ENCODE measurements around the gene C10orf67.
"Not testable (repeated sequence)": the region's sequence is repeated elsewhere in the genome, so short reads cannot be mapped to it uniquely, and the experiment has no call there.

The C10orf67 gene

DNA sequence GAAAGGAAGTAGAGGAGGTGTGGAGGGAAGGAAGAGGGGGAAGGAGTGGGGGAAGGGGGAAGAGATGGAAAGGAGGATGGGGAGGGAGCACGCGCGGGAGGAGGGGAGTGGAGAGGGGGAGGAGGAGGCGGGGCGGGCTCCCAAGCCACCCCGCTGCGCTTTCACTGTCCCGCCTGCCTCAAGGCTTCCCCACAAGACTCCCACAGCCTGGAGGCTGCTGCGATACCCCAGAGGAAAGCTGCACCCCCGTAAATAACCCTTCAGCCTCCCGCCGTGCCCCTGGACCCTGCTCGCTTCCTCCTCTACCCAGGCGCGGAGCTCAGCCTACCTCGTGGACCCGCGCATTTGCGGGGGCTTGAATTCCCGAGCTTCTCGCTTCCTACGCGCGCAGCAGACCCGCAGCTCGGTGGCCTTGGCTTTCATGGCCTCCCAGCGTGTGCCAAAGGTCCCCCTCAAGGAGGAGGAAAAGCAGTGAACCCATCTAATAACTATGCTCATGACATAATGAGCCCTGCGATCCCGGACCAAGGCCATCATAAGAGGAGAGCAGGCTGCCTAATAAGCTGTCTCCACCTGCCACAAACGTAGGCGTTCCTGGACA, at the start of gene C10orf67:
Gene C10orf67, minus strand, starts transcription at position 557 of the 601 bp plus-strand sequence. Its CDS starts 23 bp downstream, at position 534.
- no peak for DNase-seq (ENCODE audit: low read depth)

DNA sequence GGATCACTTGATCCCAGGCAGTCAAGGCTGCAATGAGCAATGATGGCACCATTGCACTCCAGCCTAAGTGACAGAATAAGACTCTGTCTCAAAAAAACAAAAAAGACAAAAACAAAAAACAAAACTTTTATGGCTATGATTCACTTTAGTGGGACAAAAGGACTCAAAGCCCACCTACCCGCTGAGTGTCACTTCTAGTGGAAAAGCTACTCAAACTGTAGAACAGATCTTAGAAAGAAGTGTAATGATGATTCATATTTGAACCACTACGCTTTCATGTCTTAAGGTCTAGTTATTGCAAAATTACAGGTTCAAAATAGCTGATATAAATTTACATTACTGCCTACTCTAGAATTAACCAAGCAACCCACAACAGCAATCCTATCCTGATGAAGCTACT, 47.2 kb upstream of the C10orf67 start:
- DNase-seq (ENCODE audit: low read depth) = no peak

DNA sequence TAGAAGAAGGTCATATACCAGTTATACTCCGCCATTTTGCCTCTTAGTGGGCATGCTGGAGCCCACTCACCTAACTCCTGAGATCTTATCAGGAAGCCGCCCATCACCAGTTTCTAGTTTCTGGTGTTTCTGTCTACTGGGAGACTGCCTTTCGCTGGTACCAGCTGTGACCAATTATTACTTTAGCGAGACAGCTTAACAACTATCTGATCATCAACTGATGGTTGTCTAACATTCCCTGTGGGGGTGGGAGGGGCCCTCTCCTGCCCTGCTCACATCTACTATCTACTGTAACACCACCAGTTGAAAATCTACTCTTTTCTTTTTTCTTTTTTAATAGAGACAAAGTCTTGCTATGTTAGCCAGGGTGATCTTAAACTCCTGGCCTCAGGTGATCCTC, 46.2 kb upstream of the C10orf67 start:
- DNase-seq (ENCODE audit: low read depth) = no peak

DNA sequence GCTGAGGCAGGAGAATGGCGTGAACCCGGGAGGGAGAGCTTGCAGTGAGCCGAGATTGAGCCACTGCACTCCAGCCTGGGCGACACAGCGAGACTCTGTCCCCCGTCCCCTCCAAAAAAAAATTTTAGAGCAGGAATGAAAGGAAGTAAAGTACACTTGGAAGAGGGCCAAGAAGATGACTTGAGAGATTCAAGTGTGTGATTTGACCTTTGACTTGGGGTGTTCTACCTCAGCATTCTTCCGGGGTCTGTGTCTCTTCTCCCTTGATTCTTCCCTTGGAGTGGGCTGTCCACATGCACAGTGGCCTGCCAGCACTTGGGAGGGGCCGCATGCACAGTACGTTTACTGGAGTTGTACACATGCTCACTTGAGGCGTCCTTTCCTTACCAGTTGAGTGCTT, 45.8 kb upstream of the C10orf67 start:
- DNase-seq (ENCODE audit: low read depth) = not testable (repeated sequence)

DNA sequence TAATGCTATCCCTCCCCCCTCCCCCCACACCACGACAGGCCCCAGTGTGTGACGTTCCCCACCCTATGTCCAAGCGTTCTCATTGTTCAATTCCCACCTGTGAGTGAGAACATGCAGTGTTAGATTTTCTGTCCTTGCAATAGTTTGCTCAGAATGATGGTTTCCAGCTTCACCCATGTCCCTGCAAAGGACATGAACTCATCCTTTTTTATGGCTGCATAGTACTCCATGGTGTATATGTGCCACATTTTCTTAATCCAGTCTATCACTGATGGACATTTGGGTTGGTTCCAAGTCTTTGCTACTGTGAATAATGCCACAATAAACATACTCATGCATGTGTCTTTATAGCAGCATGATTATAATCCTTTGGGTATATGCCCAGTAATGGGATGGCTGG, 42.9 kb upstream of the C10orf67 start:
- not testable (repeated sequence) for DNase-seq (ENCODE audit: low read depth)

DNA sequence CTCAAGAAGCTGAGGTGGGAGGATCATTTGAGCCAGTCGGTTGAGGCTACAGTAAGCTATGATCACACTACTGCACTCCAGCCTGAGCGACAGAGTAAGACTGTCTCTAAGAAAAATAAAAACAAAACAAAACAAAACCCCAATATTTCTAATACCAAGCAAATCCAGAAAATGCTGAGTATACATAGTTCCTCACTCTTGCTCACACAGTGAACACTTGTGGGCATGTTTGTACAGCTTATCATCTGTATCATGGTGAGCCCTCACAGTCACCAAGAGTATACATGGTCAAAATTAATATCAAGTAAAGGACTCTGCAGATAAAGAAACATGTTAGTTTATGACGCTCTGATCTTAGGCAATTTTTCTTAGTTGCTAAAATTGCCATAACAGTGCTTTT, 41.5 kb upstream of the C10orf67 start:
- no peak for DNase-seq (ENCODE audit: low read depth)

DNA sequence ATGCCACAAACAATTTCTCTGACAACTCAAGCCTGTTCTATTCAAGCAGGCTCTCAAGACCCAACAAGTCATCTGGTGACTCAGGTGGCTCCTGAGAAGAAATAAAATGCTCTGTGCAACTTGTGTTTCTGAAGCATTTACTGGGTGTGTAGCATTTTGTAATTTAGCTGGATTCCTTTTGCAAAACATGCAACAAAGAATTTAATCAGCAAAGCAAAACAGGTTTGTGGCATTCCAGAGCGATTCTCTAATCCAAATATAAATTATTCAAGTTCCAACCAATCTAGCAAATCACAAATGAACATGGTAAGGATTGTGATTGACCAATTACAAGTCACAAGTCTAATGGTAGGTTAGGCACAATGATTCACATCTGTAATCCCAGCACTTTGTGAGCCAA, 39.8 kb upstream of the C10orf67 start:
- DNase-seq (ENCODE audit: low read depth) = no peak

DNA sequence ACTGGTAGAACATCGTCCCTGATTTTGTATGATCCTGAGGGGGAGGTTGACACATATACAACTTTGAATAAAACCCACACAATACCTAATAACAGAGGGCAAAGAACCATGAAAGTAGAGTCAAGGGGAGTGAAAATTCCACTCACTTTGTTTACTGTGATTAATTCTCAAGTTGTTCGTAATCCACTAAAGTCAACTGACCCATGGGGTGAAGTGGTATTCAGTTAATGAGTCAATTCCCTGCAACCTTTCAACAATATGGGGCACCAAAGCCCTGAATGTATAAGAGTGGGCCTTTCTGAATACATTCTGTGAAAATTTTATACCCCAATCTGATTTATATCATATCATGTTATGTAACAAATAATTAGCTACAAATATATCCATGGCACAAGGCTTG, 39.0 kb upstream of the C10orf67 start:
- DNase-seq (ENCODE audit: low read depth) = no peak

DNA sequence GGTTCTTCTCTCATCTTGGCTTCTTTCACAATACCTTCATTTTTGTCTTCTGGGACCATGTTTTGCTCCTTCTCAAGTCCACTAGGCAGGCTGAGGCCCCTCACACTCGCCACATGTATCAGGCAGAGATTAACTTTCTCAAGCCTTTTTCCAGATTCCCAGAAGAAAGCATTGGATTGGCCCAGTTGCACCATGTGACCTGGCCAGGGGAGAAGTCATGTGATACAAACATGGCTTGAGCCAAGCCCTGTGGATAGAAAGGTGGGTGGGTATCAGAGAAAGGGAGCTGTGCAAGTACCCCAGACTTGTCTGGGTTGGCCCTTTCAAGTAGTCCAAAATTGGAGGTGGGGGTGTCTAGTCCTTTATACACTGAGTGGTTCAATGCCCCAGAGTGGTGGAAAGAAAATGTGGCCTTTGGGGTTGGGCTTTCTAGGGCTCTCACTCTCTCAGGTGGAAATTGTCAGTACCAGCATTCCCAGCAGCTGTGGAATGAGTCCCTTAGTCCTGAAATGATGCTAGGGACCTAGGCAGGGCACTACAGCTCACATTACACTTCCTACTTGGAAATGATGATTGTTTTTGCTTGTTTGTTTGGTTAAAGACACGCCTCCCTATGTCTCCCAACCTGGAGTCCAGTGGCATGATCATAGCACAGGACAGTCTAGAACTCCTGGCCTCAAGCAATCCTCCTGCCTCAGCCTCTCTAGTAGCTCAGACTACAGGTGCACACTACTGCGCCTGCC, 36.9 kb upstream of the C10orf67 start:
- DNase-seq (ENCODE audit: low read depth) = no peak

DNA sequence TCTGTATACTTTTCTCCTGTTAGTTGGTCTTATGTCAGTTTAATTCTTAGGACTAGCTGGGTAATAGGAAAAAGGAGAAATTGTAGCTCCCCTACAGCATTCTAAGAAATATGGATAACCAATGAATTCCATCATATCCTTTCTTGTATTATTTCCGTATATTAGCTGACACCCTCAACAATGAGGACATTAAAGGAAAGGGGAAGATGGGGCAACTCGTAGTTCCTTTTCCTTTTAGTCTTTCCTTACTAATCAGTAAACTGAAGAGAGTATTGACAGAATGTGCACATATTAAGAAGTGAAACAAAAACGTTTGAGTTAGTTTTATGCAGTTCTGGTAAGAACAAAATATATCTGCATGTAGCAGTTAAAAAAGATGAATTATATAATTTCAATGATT, 35.1 kb upstream of the C10orf67 start:
- DNase-seq (ENCODE audit: low read depth) = no peak

DNA sequence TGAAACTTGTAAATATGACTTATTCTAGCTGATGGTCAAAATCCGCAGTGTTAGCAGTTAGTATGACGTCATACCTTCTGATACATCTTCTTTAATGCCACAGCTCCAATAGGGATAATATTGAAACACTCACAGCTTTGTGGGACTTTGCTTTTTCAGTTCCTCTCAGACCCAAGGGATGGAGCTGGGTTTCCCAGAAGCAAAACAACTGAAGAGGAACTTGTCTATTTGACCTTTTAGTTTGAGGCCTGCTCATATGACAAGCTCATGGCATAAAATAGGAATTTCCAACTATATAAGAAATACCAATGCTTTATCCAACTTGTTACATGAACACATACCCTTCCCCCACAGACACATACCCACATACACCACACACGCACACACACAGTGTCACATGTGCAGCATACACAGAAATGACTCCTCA, 31.6 kb upstream of the C10orf67 start:
- no peak for DNase-seq (ENCODE audit: low read depth)

DNA sequence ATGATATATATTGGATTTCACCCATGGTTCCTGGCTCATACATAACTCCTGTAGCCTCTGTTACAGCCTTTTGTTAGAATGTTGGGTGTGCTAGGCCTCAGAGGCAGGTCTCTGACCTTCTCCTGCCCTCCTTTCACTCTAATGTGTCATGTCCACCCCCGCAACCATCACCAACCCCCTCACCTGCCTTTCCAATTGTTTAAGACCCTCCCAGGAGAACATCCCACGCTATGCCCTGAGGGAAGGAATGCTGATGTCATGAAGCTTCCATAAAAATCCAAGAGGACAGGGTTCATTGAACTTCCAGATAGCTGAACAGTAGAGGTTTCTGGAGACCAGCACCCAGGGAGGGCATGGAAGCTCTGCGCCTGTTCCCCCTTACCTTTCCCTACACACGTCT, 30.8 kb upstream of the C10orf67 start:
- no peak for DNase-seq (ENCODE audit: low read depth)

DNA sequence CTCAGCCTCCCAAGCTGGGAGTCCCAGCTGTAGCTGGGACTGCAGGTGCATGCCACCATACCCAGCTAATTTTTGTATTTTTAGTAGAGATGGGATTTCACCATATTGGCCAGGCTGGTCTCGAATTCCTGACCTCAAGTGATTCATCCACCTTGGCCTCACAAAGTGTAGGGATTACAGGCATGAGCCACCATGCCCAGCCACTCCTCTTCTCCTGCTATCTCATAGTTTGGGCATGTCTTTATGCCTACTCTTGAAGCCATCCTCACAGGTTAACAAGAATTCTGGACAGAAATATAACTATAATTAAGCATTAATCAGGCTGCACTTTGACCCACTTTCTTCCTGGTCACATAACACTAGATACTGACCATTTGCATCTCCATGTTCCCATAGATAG, 28.6 kb upstream of the C10orf67 start:
- DNase-seq (ENCODE audit: low read depth) = no peak

DNA sequence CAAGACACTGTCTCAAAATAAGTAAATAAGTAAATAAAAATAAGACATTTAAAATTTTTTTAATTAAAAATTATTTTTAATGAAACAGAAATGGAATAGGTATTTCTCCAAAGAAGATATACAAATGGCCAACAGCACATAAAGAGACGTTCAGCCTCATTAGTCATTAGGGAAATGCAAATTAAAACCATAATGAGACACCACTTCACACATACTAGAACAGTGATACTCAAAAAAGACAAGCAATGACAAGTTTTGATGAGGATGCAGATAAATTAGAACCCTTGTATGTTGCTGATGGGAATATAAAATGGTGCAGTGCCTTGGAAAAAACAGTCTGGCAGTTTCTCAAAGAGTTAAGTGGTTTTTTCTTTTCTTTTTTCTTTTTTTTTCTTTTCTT, 26.5 kb upstream of the C10orf67 start:
- no peak for DNase-seq (ENCODE audit: low read depth)

DNA sequence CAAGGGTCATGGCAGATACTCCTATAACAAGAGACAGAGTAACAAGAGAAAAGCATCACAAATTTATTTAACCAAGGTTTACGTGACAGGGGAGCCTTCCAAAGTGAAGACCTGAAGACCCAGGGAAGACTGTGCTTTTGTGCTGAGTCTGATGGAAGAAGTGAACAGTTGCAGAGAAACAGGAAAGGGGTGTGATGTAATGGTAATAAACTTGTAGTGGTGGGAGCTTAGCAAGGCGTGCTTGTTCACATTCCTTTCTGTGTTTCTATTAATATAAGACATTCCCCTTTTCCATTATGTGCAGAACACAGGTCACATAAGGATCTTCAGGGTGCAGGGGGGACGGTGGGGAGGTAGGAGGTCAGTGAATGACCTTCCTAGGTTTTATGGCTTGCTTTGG, 25.5 kb upstream of the C10orf67 start:
- DNase-seq (ENCODE audit: low read depth) = no peak

DNA sequence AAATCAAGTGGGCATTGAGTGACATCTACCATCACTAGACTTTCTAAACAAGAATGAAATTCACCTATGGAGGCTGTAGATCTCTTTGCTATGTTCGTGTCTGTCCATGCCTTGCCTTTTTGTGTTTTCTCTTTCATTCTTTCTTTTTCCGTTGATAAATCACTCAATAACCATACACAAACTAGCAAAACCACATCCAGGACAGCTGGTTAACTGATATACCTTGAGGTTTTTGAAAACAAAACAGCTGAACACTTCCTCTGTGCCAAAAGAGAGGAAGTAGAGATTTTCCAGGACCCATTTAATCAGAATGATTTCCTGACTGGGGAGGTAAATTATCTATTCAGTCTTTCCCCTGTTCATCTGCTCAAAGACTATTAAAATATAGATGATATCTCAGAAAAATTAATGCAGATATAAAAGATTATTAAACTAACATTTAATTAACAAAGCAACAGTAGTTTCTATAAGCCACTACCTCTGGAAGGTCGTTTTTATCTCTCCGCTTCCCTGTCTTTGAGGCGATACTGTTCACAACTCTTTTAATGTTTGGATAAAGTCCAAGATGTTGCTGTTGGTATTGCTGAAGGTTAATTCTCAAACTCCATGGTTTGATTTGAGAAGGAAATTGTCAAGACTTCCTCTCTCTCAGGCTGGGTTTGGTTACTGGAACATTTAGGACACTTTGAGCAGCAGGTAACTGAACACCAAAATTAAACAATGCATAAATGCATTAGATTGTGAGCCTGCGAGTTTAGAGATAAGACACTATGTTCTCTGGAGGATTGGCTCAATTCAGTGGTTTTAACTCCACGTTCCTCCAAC, 24.4 kb upstream of the C10orf67 start:
- DNase-seq (ENCODE audit: low read depth) = no peak

DNA sequence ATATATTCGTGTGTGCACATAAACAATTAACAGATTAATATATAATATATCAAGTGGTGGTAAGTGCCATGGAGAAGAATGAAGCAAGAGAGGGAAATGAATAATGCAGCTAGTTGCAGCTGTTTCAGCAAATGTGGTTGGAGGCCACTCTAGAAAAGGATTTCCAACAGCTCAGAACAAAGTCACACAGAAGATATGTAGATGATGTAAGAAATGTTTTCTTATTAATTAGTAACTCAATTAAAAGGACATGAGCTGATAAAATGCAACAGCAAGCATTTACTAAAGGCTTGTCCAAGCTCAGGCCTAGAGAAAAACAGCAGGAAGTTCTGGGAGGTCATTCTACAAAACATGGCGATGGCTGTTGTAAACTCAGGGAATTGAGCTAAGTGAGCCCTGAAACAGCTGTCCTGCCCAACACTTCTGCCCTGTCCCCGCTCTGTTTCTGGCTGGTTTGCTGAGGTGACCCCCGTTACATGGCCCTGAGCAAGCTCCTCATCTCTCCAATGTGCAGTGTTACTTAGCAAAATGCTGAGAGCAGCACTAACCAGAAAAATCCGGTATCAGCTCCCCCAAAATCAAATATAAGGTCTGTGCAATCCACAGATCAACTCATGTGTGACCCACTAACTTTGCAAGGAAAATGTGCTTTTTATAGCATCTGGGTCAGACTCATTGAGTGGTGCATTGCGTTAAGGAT, 23.4 kb upstream of the C10orf67 start:
- DNase-seq (ENCODE audit: low read depth) = no peak

DNA sequence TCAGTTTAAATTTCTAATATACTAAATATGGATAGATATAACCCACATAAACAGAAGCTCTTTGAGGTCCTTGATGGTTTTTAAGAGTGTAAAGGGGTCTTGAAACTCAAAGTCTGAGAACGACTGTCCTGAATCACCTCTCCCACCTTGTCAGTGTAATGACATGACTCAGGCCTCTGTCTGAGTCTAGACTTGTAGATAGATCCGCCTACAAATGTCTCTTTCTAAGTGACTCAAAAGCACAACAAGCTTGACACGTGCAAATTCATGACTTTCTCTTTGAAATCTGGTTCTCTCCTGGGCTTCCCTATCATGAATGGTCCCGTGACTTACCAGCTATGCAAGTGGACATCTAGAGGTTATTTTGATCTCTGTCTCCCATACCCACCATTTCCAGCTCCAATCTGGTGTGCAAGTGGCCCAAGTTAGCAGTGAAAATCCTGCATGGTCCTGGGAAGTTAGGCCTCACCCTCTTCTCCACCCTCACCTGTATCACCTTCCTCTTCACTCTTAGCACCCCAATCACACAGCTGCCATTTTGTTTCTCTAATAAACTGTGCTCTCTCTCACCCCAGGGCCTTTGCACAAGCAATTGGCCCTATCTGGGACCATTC, 20.9 kb upstream of the C10orf67 start:
- not testable (repeated sequence) for DNase-seq (ENCODE audit: low read depth)

DNA sequence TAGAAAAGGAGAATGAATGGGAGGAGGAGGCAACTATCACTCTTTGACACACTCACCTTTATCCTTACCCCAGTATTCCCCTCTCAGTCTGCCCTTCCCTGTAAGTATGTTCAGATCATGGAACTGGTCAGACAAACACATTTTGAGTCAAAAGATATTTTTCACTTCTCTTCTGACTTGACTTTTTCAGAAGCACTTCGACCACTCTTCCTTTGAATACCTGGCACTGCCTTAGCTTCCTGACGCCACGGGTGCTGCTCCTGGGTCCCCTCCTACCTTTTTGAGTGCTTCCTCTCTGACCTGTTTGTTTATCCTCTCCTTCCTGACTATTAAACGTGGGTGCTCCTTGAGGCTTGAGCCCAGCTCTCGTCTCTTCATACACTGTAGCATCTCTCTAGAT, 19.8 kb upstream of the C10orf67 start:
- DNase-seq (ENCODE audit: low read depth) = no peak

DNA sequence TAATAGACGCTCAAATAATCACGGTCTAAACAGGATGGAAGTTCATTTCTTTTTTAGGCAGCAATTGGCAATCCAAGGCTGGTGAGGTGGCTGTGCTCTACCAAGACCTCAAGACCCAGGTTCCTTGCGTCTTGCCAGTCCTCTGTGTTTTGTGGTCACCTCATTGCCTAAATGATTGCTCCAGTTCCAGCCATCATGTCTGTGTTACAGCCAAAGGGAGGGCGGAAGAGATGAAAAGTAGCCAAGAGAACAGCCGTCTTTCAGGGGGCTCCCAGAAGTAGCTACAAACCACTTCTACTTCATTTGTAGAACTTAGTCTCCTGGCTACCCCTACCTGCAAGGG, 19.2 kb upstream of the C10orf67 start:
- DNase-seq (ENCODE audit: low read depth) = no peak

DNA sequence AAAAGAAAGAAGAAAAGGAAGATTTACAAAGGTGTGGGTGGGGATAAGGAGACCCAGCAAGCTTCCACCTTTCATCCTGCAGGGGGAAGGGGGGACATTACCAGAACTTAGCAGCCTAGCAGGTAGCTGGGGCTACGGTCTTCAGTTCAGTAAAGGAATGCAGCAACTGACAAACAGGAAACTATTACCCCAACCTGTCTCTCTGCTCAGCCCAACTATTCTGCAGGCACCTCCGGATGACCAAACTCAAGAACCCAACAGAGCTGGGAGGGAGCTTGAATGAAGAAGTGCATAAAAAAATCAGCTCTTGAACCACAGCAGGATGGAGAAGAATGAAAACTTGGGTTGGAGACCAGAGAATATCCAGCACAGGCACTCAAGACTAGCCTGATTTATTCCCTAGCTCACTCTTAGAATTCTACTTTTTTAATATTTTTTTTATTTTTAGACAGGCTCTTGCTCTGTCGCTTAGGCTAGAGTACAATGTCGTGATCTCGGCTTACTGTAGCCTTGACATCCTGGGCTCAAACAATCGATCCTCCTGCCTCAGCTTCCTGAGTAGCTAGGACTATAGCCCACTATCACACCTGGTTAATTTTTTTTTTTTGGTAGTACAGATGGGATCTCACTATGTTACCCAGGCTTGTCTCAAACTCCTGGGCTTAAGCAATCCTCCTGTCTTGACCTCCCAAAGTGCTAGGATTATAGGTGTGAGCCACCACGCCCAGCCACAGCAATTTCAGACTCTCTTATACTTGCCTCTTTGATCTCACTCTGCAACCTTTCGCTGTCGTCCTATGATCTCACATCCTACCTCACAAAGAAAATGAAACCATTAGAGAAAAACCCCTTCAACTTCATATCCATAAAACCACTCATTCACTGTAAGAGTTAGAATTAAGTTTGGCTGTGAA, 18.5 kb upstream of the C10orf67 start:
- no peak for DNase-seq (ENCODE audit: low read depth)

All from stimulated activated CD8-positive, alpha-beta memory T cell treated with anti-CD3 and anti-CD28 coated beads, Interleukin-4, amount 100 ng/mL, for 24 hours (primary cell).